ENCODE results near the gene NUP210L. TPM values are rescaled to one million over a fixed set of nuclear protein-coding genes. Genes with fewer than 3 reads are reported as not detected.

The NUP210L gene
- total RNA-seq (2022; extraction: Qiagen RNA extraction): not detected in 5 replicates

GRCh38 chr1:154154534-154155191, at the start of gene NUP210L:
NUP210L (minus strand) TSS chr1:154155073.

DNA sequence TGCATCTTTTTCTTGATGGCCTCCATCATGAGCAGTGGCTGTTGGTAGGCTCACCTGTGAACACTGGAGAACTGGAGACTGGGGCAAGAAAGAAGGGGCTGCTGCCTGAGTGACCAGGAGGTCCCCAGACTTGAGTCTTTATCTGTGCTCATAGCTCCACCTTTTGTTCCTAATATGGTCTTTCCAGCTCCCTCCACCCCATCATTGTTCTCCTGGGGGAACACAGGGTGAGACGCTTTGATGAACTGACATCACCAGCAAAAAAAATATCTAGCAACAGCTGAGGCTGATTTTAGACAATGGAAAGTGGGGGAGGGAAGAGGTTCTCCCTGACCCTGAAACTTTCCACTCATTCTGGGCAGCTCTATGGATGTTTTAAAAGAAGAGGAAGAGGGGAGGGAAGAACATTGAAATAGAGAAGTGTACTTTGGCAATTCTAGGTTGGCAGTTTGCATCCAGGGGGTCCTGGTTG, 37.2 kb upstream of the NUP210L start, which contains the start of gene TPM3:
TPM3 (minus strand) TSS at position 111 of the 472 bp plus-strand sequence; CDS start at position 29, 82 bp downstream.

DNA sequence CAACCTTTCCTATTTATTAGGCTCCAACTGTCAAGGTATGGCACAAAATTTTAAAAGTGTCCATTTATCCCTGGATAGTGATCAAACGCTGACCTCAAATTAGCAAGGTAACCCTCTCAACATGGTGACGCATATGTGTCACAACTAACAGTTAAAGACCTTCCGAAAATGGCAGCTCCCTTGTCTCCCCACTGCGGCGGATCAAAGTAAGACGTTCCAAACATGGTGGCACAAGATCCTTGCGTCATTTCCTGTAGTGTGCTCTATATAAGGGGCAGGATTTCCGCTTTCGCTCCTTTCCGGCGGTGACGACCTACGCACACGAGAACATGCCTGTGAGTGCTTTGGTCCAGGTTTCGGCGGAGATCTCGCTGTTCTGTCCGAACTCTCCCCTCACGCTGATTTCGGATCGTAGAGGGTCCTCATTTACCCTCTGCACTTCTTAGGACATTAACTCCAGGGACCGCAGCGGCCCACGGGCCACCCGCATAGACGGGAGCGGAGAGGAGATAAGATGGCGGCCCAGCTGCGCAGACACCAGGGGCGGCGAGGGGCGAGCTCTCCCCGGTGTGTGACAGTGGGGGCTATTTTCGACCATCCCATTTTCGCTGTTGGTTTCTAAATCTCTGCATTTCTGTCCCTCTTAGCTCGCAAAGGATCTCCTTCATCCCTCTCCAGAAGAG, 164.3 kb downstream of the NUP210L start, which contains the start of gene RPS27:
RPS27 (plus strand) TSS at position 295 of the 683 bp plus-strand sequence; CDS start at position 330, 35 bp downstream.

GRCh38 chr1:153985941-153986761, 168.7 kb downstream of the NUP210L start, which contains the start of gene RAB13:
RAB13 (minus strand) TSS chr1:153986339; CDS start chr1:153986236, 103 bp downstream.

GRCh38 chr1:153977250-153978240, 177.3 kb downstream of the NUP210L start, which contains the start of gene JTB:
JTB (minus strand) TSS chr1:153977674; CDS start chr1:153977252, 422 bp downstream.

GRCh38 chr1:153967107-153967999, 187.5 kb downstream of the NUP210L start, which contains the start of gene CREB3L4:
CREB3L4 (plus strand) TSS chr1:153967902; CDS start chr1:153968526, 624 bp downstream.

GRCh38 chr1:153963030-153963849, 191.6 kb downstream of the NUP210L start, which contains the start of gene SLC39A1:
SLC39A1 (minus strand) TSS chr1:153963537; CDS start chr1:153962715, 822 bp downstream.

DNA sequence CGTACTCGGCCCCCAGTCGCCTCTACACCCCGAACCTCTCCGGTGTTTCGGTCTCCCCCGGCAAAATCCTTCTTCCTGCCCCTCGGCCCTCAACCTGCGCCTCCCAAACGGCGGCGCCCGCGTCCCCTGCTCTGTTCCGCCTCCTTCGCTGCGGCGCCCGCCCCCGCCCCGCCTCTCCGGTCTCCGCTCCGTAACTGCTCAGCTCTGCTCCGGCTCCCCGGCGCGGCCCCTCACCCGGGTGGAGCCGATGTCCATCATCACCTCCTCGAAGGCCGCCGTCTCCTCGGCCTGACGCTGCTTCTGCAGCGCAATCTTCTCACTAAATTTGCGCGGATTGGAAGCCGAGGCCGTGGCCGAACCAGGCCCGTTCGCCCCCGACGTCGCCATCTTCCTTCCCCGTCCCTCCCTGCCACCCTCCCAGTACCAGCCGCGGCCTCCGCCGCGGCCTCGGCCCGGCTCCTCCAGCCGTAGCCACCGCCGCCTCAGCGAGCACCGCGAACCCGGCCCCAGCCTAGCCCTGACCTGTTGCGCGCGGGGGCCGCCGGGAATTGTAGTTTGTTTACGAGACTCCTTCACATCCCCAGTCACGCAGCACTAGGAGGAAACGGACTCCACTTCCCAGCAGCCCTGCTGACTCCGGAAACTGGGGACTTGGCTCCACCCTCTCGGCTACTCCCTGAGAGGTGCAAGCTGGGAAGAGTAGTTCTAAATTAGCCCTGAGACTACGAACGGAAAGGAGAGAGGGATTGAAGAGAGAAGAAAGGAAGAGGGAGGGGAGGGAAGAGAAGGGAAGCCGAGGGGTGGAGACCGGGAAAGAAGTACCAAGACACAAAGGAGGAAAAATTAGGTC, 196.5 kb downstream of the NUP210L start, which contains the start of gene CRTC2:
CRTC2 (minus strand) TSS at position 502 of the 850 bp plus-strand sequence; CDS start at position 387, 115 bp downstream.

GRCh38 chr1:153946622-153947241, 208.1 kb downstream of the NUP210L start, which contains the start of gene DENND4B:
DENND4B (minus strand) TSS chr1:153946718; CDS start chr1:153944374, 2,344 bp downstream.

Other genes with a start within 250 kb of the NUP210L start
- 9.0 to 11.2 TPM (median 9.2 TPM) in 5 replicates for gene GATAD2B, start 232.1 kb downstream of the NUP210L start, total RNA-seq (2022; extraction: Qiagen RNA extraction)
- 25.0 to 37.8 TPM (median 32.5 TPM) in 5 replicates for gene DENND4B, start 208.4 kb downstream of the NUP210L start, total RNA-seq (2022; extraction: Qiagen RNA extraction)
- gene CRTC2, start 196.5 kb downstream of the NUP210L start, total RNA-seq (2022; extraction: Qiagen RNA extraction): 31.8 to 42.9 TPM (median 39.7 TPM) in 5 replicates
- 148 to 165 TPM (median 161 TPM) in 5 replicates for gene SLC39A1, start 191.5 kb downstream of the NUP210L start, total RNA-seq (2022; extraction: Qiagen RNA extraction)
- gene CREB3L4, start 187.2 kb downstream of the NUP210L start, total RNA-seq (2022; extraction: Qiagen RNA extraction): 8.8 to 11.0 TPM (median 9.3 TPM) in 5 replicates
- gene JTB, start 177.4 kb downstream of the NUP210L start, total RNA-seq (2022; extraction: Qiagen RNA extraction): 107 to 160 TPM (median 148 TPM) in 5 replicates
- gene RAB13, start 168.7 kb downstream of the NUP210L start, total RNA-seq (2022; extraction: Qiagen RNA extraction): 129 to 156 TPM (median 135 TPM) in 5 replicates
- gene RPS27, start 164.3 kb downstream of the NUP210L start, total RNA-seq (2022; extraction: Qiagen RNA extraction): 4,081 to 8,275 TPM (median 4,317 TPM) in 5 replicates
- 457 to 636 TPM (median 497 TPM) in 5 replicates for gene TPM3, start 37.0 kb upstream of the NUP210L start, total RNA-seq (2022; extraction: Qiagen RNA extraction)
- not detected in 5 replicates for gene CFAP141, start 51.3 kb upstream of the NUP210L start, total RNA-seq (2022; extraction: Qiagen RNA extraction)
- gene UBAP2L, start 65.9 kb upstream of the NUP210L start, total RNA-seq (2022; extraction: Qiagen RNA extraction): 98.8 to 108 TPM (median 101 TPM) in 5 replicates
- gene HAX1, start 117.6 kb upstream of the NUP210L start, total RNA-seq (2022; extraction: Qiagen RNA extraction): 83.0 to 101 TPM (median 95.0 TPM) in 5 replicates
- not detected in 5 replicates for gene AQP10, start 166.0 kb upstream of the NUP210L start, total RNA-seq (2022; extraction: Qiagen RNA extraction)
- 27.1 to 41.8 TPM (median 38.1 TPM) in 5 replicates for gene ATP8B2, start 170.5 kb upstream of the NUP210L start, total RNA-seq (2022; extraction: Qiagen RNA extraction)